Activated CD4-positive, CD25-positive, alpha-beta regulatory T cell treated with anti-CD3 and anti-CD28 coated beads, Interleukin-2, amount 50 U/mL, for 24 hours (primary cell): ENCODE measurements around the gene ALAS1.

Experiments used
- ATAC-seq, 2 donors: fragments of 150-1000 bp; cut with Tn5 transposase; one replicate each; pipeline ENCODE4 v1.10.0; 2021; ENCODE audit warnings: mild to moderate bottlenecking in 1 of 2, moderate library complexity in 1 of 2

Gene ALAS1

DNA sequence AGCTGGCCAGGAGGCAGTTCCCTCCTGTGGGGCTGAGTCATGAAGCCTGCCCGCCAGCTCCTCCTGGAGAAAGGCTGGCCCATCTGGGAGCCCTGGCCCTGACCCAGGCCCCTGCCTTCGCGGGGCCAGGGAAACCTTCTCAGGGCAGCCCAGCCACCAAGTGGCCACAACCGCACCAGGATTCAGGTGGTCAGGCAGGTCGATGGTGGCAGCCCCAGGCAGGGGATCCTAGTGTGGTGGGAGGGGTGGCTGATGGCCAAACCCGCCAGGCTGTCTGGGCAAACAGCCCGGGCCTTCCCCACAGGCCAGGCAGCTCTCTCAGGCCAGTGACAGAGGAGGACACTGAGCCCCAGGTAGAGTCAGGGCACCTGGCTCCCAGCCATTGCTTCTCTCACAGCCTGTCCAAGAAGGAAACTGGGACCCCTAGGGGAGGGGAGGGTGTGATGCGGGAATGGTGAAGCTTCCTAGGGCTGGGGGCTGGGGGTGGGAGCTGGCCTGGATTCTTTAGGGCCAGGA is 39.8 kb downstream of the ALAS1 start:
- no peak for ATAC-seq

DNA sequence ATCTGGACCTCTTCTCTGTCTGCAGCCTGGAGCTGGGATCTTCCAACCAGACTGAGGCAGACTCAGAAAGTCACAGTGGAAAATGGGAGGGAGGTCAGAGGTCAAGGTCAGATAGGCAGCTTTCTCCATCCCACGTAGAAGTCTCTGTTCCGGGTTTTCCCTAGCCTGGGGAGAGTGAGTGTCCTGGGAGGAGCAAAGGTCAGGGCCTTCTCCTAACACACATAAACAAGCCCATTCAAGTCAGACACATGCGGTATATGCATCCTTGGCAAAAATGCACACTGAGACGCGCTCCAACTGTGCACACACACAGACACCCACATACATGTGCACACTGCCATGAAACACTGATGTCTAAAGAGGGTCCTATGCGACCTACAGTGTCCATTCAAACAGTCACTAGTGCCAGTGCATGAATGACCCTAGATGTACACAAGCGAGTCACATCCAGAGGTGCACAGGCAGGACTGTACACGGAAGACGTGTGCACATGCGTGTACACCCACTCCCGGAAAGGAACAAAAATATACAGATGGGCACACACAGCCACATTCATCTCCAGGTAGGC is 40.3 kb downstream of the ALAS1 start:
- ATAC-seq = peak; percentile 0 to 1

DNA sequence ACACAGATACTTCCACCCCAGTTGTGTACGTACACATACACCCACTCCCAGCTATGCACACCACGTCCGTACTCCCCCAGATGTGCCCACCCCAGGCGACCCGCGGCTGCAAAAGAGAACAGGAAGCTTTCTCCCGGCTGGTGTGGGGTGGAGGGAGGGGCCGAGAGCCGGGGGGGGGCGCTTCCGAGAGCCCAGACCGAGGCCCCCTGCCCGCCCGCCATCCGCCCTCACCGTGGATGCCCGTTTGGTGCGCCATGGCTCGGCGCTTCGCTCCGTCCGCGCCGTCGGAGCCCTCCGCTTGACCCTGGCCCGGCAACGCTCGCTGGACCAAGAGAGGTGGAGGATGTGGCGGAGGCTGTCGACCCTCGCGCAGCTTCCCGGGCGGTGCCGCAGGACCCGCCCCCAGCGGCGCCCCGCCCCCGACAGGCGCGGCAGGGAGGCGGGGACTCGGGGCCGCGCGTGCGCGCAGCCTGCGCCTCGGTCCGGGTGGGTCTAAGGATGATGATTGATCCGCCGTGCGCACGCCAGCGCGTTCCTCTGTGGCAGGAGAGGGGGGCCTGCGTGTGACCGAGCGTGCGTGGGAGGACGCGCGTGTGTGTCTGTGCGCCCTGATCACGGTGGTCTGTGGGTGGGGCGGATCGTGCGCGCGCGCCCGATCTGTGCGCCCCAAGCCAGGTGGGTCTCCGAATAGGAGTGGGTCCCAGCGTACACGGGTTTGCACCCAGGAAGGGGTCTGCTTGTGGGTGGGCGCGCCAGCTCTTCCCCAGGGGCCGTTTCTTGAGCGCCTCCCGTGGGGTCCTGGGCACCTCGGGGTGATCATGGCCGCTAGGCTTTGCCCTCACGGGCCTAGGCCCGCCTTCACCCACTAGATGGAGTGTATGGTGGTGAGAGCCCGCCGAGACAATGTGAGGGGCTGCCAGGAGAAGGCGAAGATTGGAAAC is 41.1 kb downstream of the ALAS1 start, which contains the start of gene TWF2:
TWF2 (minus strand) TSS at position 398 of the 941 bp plus-strand sequence; CDS start at position 256, 142 bp downstream.
- peak; percentile 77 to 79 for ATAC-seq

DNA sequence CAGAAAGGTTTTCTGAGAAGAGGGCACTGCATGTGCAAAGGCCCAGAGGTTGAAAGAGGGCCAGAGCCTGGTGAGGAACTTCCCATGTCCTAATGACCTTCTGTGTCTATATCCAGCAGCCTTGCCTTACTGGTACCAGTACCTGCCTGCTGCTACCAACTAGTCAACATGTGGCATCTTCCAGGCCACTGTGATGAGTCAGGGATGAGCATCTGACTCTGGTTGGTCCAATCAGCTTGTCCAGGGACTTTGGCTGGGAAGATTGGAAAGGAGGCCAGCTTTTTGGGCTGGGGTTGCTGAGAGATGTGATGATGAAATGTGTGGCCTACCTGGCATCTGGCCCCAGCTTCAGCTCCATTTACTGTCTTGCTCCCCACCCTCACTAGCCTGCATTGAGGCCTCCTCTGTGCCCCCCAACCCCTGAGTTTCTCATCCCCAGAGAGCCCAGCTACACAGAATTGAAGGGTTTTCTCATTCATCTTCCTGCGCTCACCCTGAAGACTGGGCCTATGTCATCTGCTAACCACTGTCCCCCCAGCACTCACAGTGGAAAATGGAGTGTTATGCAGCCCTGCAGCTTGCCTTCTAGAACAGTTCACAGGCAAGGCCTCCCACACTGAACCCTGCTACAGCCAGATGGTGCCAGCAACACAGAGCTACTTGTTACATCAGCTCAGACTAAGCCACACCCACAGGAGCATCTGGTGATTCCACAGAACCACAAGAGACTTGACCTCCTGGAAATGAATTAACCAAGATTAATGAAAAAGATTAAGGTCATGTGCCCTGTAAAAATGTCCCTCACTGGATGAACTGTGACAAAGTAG is 42.3 kb downstream of the ALAS1 start:
- ATAC-seq = peak; percentile 36

DNA sequence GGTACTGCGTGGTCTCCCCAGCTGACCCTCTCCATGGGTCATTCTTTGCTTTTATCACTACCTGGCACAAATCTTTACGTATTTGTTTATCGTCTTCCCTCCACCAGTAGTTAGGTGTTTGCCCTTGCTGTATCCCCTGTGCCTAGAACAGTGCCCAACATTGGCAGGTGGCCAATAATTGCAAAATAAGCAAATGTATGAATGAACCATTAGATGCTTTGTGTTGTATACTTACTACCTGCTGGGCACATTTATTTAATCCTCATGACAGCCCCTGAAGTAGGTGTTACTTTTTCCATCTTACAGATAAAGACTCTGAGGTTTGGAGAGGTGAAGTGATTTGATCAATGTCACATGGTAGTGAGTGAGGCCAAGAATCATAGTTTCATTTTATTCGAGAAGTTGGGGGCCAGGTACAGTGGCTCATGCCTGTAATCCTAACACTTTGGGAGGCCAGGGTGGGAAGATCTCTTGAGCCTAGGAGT is 43.0 kb downstream of the ALAS1 start:
- ATAC-seq = peak; percentile 8 to 11

DNA sequence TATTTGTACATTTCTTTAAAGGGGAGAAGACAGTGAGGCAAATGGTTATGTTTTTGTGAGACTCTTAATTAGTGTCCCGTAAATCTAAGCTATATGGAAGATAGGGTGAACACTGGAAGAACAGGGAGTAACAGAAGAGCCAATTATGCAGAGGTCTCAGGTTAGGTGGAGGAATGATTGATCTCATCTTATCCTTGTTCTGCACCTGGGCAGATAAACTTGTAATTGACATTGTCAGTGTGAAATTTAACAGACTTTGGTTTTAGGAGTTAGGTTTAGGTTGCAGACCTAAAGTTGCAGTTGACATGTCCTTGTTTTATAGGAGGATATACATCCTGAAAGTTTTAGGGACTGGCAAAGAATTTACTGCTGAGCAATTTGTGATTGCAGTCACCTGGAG is 44.1 kb downstream of the ALAS1 start:
- ATAC-seq = no peak

DNA sequence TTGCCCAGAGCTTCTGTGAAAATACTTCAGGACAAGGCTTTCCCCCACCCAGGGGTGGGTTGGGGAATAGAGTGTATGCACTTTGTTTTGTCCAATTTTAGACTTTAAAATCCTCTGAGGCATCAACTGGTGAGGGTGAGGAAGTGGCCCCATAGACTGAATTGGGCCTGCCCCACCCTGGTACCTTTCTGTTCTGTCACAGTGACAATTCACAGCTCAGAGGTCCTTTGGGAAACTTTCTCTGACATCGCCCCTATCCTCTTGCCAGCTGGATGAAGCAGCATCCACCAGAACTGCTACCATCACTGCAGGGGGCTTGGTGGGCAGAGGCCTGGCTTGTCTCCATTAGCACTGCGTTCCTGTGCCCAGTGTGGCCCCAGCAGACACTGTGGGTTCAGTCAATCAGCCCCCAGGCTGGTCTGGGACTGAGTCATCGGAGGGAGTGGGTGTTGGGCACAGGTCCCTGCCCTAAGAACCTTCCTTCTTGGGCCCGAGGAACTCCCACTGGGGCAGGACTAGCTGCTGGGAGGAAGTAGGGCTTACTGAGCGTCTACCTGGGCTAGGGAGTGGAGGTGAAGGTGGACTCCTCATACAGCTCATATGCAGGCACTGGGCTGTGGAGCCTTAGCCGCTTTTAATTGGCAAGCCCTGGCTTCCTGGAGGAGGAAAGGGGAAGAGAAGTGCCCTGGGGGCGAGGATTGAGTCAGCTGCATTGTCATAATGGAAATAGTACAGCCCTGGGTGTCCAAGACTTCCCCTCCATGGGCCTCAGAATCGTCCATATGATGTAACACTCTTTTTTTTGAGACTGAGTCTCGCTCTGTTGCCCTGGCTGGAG is 46.0 kb downstream of the ALAS1 start:
- peak; percentile 15 to 19 for ATAC-seq

DNA sequence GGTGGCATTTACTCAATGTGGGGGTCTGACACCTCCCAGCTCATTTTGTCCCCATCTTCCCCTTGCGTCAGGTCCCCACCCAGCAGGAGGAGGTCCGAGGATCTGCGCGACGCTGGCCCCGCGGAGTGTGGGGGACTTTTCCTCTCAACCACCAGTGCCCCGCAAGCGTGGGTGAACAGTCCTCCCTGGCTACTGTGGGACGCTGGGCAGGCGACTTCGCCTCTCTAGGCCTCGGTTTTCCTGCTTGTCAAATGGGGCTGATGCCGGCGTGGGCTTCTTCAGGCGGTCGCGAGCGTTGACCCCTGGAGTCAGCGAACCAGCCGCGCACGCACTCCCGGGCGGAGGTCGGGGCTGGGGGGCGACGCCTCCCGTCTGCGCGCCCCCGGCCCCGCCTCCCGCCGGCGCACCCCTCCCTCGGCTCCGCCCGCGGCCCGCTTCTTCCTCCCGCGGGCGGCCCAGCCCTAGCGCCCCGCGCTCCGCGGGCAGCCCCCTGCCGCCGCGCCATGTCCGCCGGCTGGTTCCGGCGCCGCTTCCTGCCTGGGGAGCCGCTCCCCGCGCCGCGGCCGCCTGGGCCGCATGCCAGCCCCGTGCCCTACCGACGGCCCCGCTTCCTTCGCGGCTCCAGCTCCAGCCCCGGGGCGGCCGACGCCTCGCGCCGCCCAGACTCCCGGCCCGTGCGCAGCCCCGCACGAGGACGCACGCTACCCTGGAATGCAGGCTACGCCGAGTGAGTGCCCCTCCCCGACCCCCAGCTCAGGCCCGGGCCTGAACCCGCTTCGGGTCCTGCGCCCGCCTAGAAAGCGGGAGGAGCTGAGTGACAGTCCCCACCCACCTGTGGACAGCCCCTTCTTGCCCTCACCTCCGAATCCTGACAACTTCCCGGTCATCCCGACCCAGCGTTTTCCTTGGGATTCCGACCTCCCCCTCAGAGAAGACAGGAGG is 47.6 kb downstream of the ALAS1 start, which contains the start of gene PPM1M:
PPM1M (plus strand) TSS at position 438 of the 942 bp plus-strand sequence; CDS start at position 504, 66 bp downstream.
- peak; percentile 34 to 44 for ATAC-seq

DNA sequence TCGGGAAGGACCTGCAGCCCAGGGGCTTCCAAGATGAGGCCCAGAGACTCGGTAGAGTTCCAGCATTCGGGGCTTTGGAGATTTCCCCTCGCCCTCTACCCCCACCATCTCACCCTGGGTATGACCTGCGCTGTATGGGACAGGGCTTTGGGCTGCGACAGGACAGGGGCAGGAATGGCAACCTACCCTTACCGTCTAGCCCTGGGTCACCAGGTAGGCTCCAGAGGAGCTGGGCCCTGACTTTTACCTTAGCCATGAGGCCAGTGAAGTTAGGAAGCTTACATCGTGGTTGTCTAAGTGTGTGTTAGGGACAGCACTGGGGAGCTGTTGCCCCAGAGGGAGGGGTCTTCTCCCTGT is 48.3 kb downstream of the ALAS1 start:
- peak; percentile 11 to 15 for ATAC-seq

DNA sequence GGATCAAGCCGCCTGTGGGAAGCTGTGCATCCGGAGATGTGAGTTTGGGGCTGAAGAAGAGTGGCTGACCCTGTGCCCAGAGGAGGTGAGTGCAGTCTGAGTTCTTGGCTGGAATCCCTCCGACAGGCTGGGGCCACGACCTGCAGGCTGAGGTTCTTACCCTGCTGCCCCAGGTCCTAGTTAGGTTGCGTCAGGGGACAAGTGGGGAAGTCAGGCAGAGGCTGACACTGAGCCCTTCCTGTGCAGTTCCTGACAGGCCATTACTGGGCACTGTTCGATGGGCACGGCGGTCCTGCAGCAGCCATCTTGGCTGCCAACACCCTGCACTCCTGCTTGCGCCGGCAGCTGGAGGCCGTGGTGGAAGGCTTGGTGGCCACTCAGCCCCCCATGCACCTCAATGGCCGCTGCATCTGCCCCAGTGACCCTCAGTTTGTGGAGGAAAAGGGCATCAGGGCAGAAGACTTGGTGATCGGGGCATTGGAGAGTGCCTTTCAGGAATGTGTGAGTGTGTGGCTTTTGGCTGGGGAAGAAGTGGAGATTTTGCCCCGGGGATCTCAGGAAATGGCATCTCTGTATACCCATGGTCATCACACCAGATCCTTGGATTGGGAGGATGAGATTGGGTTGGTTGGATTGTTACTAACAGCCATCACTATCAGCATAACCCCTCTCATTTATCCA is 48.9 kb downstream of the ALAS1 start:
- no peak for ATAC-seq

DNA sequence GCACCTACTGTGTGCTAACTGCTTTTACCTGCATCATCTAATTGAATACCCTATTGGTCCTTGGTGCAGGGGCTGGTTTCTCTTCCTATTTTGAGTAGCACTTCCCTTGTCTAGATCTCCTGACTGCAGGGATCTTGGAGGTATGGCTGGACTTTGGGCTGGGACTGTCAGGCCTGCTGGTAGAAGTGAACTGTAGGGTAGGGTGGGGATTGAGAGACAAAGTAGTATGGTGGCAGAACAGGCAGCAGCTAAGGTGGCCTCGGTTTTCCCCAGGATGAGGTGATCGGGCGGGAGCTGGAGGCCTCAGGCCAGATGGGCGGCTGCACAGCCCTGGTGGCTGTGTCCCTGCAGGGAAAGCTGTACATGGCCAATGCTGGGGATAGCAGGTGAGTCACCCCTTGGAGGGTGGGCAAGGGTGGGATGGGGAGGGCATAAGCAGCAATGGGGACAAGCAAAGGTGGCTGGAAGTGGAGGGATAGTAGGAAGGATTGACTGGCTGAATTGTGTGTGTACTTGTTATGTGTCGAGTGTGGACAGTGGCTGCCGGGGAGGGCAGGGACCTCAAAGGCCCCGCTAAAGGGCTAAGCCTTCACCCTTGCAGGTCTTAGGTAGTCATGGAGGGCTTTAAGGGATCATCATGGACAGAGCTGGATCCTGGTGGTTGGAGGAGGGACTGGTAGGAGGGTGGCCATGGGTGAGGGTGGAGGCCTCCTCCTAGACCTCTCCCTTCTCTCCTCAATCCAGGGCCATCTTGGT is 49.6 kb downstream of the ALAS1 start:
- ATAC-seq = no peak

DNA sequence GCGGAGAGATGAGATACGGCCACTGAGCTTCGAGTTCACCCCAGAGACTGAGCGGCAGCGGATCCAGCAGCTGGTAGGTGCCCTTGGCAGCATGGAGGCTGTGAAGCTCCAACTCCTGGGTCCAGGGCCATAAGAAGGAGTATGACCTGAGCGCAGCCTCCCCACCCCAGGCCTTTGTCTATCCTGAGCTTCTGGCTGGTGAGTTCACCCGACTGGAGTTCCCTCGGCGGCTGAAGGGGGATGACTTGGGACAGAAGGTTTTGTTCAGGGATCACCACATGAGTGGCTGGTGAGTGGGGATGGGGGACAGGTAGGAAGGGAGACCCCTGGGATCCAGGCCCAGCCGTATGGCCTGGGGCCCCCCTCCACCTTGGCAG is 50.2 kb downstream of the ALAS1 start:
- no peak for ATAC-seq

DNA sequence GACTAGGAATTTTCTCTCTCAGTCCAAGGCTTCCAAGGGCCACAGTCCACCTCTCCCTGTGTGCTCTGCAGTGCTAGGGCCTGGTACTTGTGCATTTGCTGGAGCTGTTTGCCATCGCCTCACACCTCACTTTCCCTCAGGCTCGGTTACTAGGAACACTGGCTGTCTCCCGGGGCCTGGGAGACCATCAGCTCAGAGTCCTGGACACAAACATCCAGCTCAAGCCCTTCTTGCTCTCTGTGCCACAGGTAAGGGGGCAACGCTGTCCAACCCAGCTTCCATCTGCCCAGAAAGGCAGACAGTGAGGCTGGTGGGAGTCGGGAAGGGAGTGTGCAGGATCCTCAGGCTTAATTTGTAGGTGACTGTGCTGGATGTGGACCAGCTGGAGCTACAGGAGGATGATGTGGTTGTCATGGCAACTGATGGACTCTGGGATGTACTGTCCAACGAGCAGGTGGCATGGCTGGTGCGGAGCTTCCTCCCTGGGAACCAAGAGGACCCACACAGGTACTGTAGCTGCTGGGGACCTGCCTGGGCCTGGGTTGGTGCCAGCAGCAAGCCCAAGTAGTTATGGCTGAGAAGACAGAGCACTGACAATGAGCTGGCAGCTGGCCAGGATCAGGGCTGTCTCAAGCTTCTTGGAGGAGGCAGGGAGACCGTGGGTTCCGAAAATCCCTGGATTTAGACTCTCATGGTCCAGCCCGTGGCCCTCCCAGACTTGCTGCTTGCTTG is 51.0 kb downstream of the ALAS1 start:
- ATAC-seq = no peak

DNA sequence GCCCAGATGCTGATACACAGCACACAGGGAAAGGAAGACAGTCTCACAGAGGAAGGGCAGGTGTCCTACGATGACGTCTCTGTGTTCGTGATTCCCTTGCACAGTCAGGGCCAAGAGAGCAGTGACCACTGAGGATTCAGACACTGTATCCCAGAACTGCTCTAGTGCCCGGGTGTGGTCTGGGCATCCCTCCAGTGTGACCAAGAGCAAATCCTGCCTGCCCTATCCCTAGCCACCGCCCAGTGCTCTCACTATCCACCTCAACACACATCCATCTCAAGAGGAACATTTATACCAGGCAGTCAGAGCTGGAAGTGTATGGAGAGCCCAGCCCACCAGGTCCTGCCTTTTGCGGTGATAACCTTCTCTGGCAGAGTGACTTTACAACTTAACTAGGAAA is 51.7 kb downstream of the ALAS1 start:
- ATAC-seq = no peak

DNA sequence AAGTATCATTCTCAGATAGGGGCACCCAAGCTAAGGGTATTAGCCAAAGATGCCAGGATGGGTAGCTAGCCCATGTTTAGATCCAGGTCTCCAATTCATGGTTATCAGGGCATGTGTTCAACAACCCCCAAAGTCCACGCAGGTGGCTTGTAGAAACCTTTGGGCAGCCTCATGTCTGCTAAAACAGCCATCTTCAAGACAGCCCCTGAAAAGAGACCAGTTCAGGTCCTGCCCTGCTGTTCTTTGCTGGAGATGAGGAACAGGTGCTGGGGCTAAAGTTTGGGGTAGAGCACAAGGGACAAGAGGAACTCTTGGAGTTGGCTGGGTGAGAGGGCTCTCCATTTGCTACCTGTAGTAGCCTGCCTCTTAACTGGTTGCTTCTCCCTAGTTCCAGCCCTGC is 52.2 kb downstream of the ALAS1 start:
- ATAC-seq = no peak

DNA sequence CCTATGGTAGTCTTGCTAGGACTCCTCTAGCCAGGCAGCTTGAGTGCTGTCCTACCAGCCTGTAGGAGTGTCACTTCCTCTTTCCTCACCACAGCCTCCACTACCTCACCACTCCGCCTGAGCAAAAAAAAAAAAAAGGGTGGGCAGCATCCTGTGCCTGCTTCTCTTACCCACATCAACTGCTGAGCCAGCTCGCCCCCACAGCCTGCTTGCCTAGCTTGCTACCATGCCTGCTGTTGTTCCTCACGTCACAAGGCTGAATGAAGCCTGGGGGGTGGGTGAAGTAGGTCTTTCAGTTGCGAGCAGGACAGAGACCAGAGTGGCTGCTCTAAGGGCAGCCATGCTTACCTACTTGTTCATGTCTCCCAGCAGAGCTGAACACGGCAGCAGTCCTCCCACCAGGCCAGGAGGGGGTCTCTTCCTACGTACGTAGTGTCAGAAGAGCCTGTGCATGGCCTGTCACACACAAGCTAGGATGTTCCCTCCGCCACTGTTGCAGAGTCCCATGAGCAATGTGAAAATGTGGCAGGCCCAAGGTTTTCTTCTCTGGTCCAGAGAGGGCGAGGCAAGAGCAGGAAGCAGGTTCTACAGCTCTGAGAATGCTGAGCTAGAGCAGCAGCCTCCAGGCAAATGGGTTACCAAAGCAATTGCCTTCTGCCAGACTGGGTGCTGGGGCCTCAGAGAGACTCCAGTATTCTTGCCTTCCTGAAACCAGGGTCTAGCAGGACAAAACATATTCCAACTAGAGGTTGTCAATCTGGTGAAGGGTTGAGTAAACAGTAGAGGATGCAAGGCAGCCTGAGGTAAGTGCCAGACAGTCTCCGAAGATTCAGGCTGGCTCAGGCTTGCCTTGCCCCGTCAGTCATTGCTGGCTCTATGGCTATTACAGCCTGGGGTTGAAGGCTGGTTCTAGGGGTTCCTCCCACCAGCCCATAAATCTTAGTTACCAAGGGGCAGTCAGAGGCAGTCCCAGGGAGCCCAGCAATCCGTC is 55.6 kb downstream of the ALAS1 start:
- peak; percentile 96 to 97 for ATAC-seq

DNA sequence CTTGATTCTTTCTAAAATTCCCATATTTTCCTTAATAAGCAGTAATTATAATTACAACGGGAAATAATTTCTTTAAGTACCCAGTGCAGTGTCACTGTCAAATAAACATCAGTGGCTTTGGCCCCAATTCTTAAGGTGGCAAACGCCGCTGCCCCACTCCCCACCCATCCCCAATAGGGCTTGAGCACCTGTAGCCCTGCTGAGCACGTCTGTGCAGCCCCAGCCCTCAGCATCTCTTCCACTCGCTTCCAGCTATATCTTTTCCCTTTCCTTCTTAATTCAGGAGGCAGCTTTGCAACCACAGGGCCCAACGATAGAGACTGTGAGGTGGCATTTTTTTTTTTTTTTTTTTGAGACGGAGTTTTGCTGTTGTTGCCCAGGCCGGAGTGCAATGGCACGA is 56.6 kb downstream of the ALAS1 start:
- ATAC-seq = no peak
